DND-41 (cell line): ENCODE results near the gene HAUS7.

Source experiments
- ATAC-seq: fragments of 200-7000 bp; cut with Tn5 transposase; 3 replicates; pipeline ENCODE4 v1.9.1; 2021; ENCODE audit warnings: low read depth; ENCODE audit not compliant: insufficient read depth
- DNase-seq: peaks from one replicate; pipeline ENCODE4 v3.0.0-alpha.2; 2020
- H2AFZ ChIP-seq: 2 replicates; pipeline ENCODE4 v1.6.0; 2012; ENCODE audit warnings: low read depth, low read length
- H3K27ac ChIP-seq: 2 replicates; pipeline ENCODE4 v1.5.1; 2012; ENCODE audit warnings: low read length, inconsistent platforms
- H3K27me3 ChIP-seq: fragments of 200-600 bp; sonication (generic); 2 replicates; pipeline ENCODE4 v1.6.0; 2012; ENCODE audit warnings: low read length, mild to moderate bottlenecking, inconsistent platforms; ENCODE audit not compliant: insufficient read depth, poor library complexity
- H3K36me3 ChIP-seq: 2 replicates; pipeline ENCODE4 v1.5.1; 2012; ENCODE audit warnings: low read length, inconsistent platforms; ENCODE audit not compliant: insufficient read depth
- H3K4me1 ChIP-seq: 2 replicates; pipeline ENCODE4 v1.5.1; 2012; ENCODE audit warnings: mild to moderate bottlenecking, low read length; ENCODE audit not compliant: insufficient read depth
- H3K4me2 ChIP-seq: 2 replicates; pipeline ENCODE4 v1.6.0; 2012; ENCODE audit warnings: mild to moderate bottlenecking, moderate library complexity, low read length, inconsistent platforms; ENCODE audit not compliant: insufficient read depth
- H3K4me3 ChIP-seq, 2 experiments: fragments of 200-600 bp in 1 of 2; shearing (Covaris generic) in 1 of 2; 2 replicates each; pipeline ENCODE4 v1.5.1; 2012 to 2016; ENCODE audit warnings: inconsistent platforms in 2 of 2, low read length in 2 of 2, mild to moderate bottlenecking in 2 of 2, low read depth in 1 of 2, moderate library complexity in 1 of 2
- H3K79me2 ChIP-seq: 2 replicates; pipeline ENCODE4 v1.6.0; 2012; ENCODE audit warnings: low read length, inconsistent platforms; ENCODE audit not compliant: insufficient read depth
- H3K9ac ChIP-seq: 2 replicates; pipeline ENCODE4 v1.6.0; 2012; ENCODE audit warnings: low read depth, mild to moderate bottlenecking, inconsistent platforms, low read length, moderate library complexity
- H3K9me3 ChIP-seq: 2 replicates; pipeline ENCODE4 v1.5.1; 2012; ENCODE audit warnings: low read length, moderate library complexity, mild to moderate bottlenecking, inconsistent platforms; ENCODE audit not compliant: insufficient read depth, severe bottlenecking
- H4K20me1 ChIP-seq: 2 replicates; pipeline ENCODE4 v1.6.0; 2012; ENCODE audit warnings: low read length; ENCODE audit not compliant: insufficient read depth
- CTCF ChIP-seq: IDR thresholded peaks from 2 replicates; pipeline ENCODE4 v1.5.1; 2012; ENCODE audit warnings: borderline replicate concordance, low read length, moderate library complexity, mild to moderate bottlenecking; ENCODE audit not compliant: poor library complexity, severe bottlenecking; ENCODE audit errors: extremely low read depth
- EZH2 ChIP-seq: IDR thresholded peaks from 3 replicates; pipeline ENCODE4 v1.6.1; 2012; ENCODE audit warnings: borderline replicate concordance, low read depth, mild to moderate bottlenecking, moderate library complexity, low read length, inconsistent platforms; ENCODE audit not compliant: severe bottlenecking

Gene HAUS7

GRCh38 chrX:153408221-153408721, 62.1 kb downstream of the HAUS7 start:
- H3K9ac ChIP-seq: no peak overlapping the region
- no peak overlapping the region for H3K4me2 ChIP-seq
- no peaks in the 10 kb centered on the region for H3K36me3 ChIP-seq
- no peak overlapping the region for H2AFZ ChIP-seq
- TF ChIP-seq EZH2 (no peak), CTCF (no peak)
- H3K9me3 ChIP-seq: no peaks in the 10 kb centered on the region
- no peaks in the 10 kb centered on the region for H3K4me1 ChIP-seq
- ATAC-seq (no peak), DNase-seq (no peak)
- no peak overlapping the region for H3K27ac ChIP-seq
- no peaks in the 10 kb centered on the region for H4K20me1 ChIP-seq
- H3K79me2 ChIP-seq: no peaks in the 10 kb centered on the region
- no peak overlapping the region for H3K4me3 ChIP-seq
- no peaks in the 10 kb centered on the region for H3K27me3 ChIP-seq

GRCh38 chrX:153407736-153408135, 62.6 kb downstream of the HAUS7 start:
- H3K27ac ChIP-seq: no peak overlapping the region
- H3K4me1 ChIP-seq: no peaks in the 10 kb centered on the region
- no peak for DNase-seq
- no peak for ATAC-seq
- no peaks in the 10 kb centered on the region for H3K36me3 ChIP-seq
- no peaks in the 10 kb centered on the region for H3K9me3 ChIP-seq
- no peak for TF ChIP-seq EZH2
- no peak for TF ChIP-seq CTCF
- H3K27me3 ChIP-seq: no peaks in the 10 kb centered on the region
- H3K4me2 ChIP-seq: no peak overlapping the region
- no peaks in the 10 kb centered on the region for H3K79me2 ChIP-seq
- H4K20me1 ChIP-seq: no peaks in the 10 kb centered on the region
- no peak overlapping the region for H2AFZ ChIP-seq
- no peak overlapping the region for H3K4me3 ChIP-seq
- no peak overlapping the region for H3K9ac ChIP-seq

GRCh38 chrX:153406903-153407302, 63.5 kb downstream of the HAUS7 start:
- no peak overlapping the region for H3K4me3 ChIP-seq
- H3K4me2 ChIP-seq: no peak overlapping the region
- no peaks in the 10 kb centered on the region for H3K27me3 ChIP-seq
- H3K4me1 ChIP-seq: no peaks in the 10 kb centered on the region
- TF ChIP-seq CTCF: no peak
- no peak for TF ChIP-seq EZH2
- H3K9me3 ChIP-seq: no peaks in the 10 kb centered on the region
- H4K20me1 ChIP-seq: no peaks in the 10 kb centered on the region
- DNase-seq (no peak), ATAC-seq (no peak)
- no peaks in the 10 kb centered on the region for H3K79me2 ChIP-seq
- H2AFZ ChIP-seq: no peak overlapping the region
- H3K9ac ChIP-seq: no peak overlapping the region
- no peaks in the 10 kb centered on the region for H3K36me3 ChIP-seq
- no peak overlapping the region for H3K27ac ChIP-seq

GRCh38 chrX:153406011-153406410, 64.4 kb downstream of the HAUS7 start:
- Histone ChIP-seq H3K36me3 (no peaks in the 10 kb centered on the region), H3K9ac (no peak overlapping the region), H3K9me3 (no peaks in the 10 kb centered on the region), H3K27ac (no peak overlapping the region), H3K4me3 (no peak overlapping the region), H2AFZ (no peak overlapping the region), H4K20me1 (no peaks in the 10 kb centered on the region), H3K4me1 (no peaks in the 10 kb centered on the region), H3K27me3 (no peaks in the 10 kb centered on the region), H3K4me2 (no peak overlapping the region), H3K79me2 (no peaks in the 10 kb centered on the region)
- ATAC-seq: no peak
- DNase-seq: no peak
- TF ChIP-seq CTCF: no peak
- TF ChIP-seq EZH2: no peak
